SK-N-SH (cell line): ENCODE results near the gene PRF1. TPM values are rescaled to one million over a fixed set of nuclear protein-coding genes. Genes with fewer than 3 reads are reported as not detected.

Experiments used
- CTCF ChIA-PET: fragments of 300-600, 350-600 bp; formaldehyde crosslinking; extraction: SDS; loops from one replicate; lab custom pipeline; 2021; lab: Yijun Ruan, JAX
- POLR2A ChIA-PET: fragments of 350-600 bp; sonication (Branson Sonifier 250); formaldehyde crosslinking; extraction: SDS; loops from one replicate; lab custom pipeline; 2020; ENCODE audit warnings: antibody characterized with exemption, inconsistent platforms; lab: Yijun Ruan, JAX
- DNase-seq: peaks from one replicate; pipeline ENCODE4 v3.0.0; 2012
- H2AFZ ChIP-seq: fragments of 200-600 bp; sonication (generic); 2 replicates; pipeline ENCODE4 v1.8.1; 2016; ENCODE audit warnings: antibody characterized with exemption, mild to moderate bottlenecking, low read depth
- H3F3A ChIP-seq: fragments of 200-600 bp; sonication (generic); replicated peaks from 2 replicates; pipeline ENCODE3; 2016; ENCODE audit warnings: antibody characterized with exemption, mild to moderate bottlenecking; ENCODE audit not compliant: insufficient read depth
- H3K27ac ChIP-seq, 2 experiments: fragments of 200-500 bp in 1 of 2; fragments of 200-600 bp in 1 of 2; sonication (Bioruptor generic) in 1 of 2; sonication (generic), shearing (Covaris generic) in 1 of 2; 2 replicates each; pipeline versions ENCODE4 v1.5.1 to v1.6.1; 2014 to 2016; ENCODE audit warnings: low read depth in 2 of 2, inconsistent platforms in 1 of 2, low read length in 1 of 2, mild to moderate bottlenecking in 1 of 2, mixed read lengths in 1 of 2
- H3K27me3 ChIP-seq: fragments of 200-600 bp; sonication (generic), shearing (Covaris generic); 2 replicates; pipeline ENCODE4 v1.6.1; 2016; ENCODE audit warnings: mixed run types; ENCODE audit not compliant: insufficient read depth
- H3K36me3 ChIP-seq, 2 experiments: fragments of 200-500 bp in 1 of 2; fragments of 200-600 bp in 1 of 2; sonication (Bioruptor generic) in 1 of 2; sonication (generic) in 1 of 2; replicated peaks in 1 of 2; 2 replicates each; pipeline versions ENCODE3 to v1.5.1; 2014 to 2016; ENCODE audit warnings: low read length in 1 of 2, mild to moderate bottlenecking in 1 of 2; ENCODE audit not compliant: insufficient read depth in 2 of 2, control insufficient read depth in 1 of 2
- H3K4me1 ChIP-seq, 2 experiments: fragments of 200-500 bp in 1 of 2; fragments of 200-600 bp in 1 of 2; sonication (Bioruptor generic) in 1 of 2; sonication (generic), shearing (Covaris generic) in 1 of 2; 2 replicates each; pipeline versions ENCODE4 v1.5.1 to v1.6.1; 2014 to 2016; ENCODE audit warnings: low read depth in 1 of 2, low read length in 1 of 2, mixed run types in 1 of 2; ENCODE audit not compliant: insufficient read depth in 2 of 2, control insufficient read depth in 1 of 2
- H3K4me2 ChIP-seq: fragments of 200-600 bp; sonication (generic), shearing (Covaris generic); 2 replicates; pipeline ENCODE4 v1.6.1; 2017; ENCODE audit warnings: mixed run types
- H3K4me3 ChIP-seq, 2 experiments: fragments of 200-500 bp in 1 of 2; fragments of 200-600 bp in 1 of 2; sonication (Bioruptor generic) in 1 of 2; sonication (generic), shearing (Covaris generic) in 1 of 2; 2 replicates each; pipeline versions ENCODE4 v1.5.1 to v1.8.1; 2014 to 2016; ENCODE audit warnings: low read depth in 2 of 2, inconsistent platforms in 1 of 2, low read length in 1 of 2, mild to moderate bottlenecking in 1 of 2, mixed read lengths in 1 of 2, moderate library complexity in 1 of 2
- H3K79me2 ChIP-seq: fragments of 200-600 bp; sonication (generic); 2 replicates; pipeline ENCODE4 v1.8.1; 2017; ENCODE audit warnings: mild to moderate bottlenecking; ENCODE audit not compliant: insufficient read depth
- H3K9ac ChIP-seq: fragments of 200-600 bp; sonication (generic); 2 replicates; pipeline ENCODE4 v1.6.1; 2017; ENCODE audit warnings: mixed run types
- H3K9me2 ChIP-seq: fragments of 200-600 bp; sonication (generic); 2 replicates; pipeline ENCODE4 v1.6.1; 2017; ENCODE audit warnings: mixed run types
- H3K9me3 ChIP-seq: fragments of 200-600 bp; sonication (generic); 2 replicates; pipeline ENCODE4 v1.6.1; 2017; ENCODE audit warnings: mixed run types, mild to moderate bottlenecking, moderate library complexity
- H4K20me1 ChIP-seq: fragments of 200-600 bp; sonication (generic); 2 replicates; pipeline ENCODE4 v1.6.1; 2017; ENCODE audit warnings: mild to moderate bottlenecking, mixed run types; ENCODE audit not compliant: insufficient read depth
- CHD2 ChIP-seq: fragments of 150-350 bp; IDR thresholded peaks from 2 replicates; pipeline ENCODE4 v1.6.1; 2018; ENCODE audit warnings: low read length; ENCODE audit not compliant: partially characterized antibody
- CTCF ChIP-seq: fragments of 200-600 bp; sonication (generic); IDR thresholded peaks from 2 replicates; pipeline ENCODE4 v1.6.1; 2017; ENCODE audit warnings: antibody characterized with exemption, mild to moderate bottlenecking, moderate library complexity
- ELF1 ChIP-seq: IDR thresholded peaks from 2 replicates; pipeline ENCODE4 v1.4.0; 2012
- EZH2phosphoT487 ChIP-seq: fragments of 200-600 bp; sonication (generic); IDR thresholded peaks from 2 replicates; pipeline ENCODE4 v1.6.1; 2017; ENCODE audit warnings: low read depth, mixed run types, mild to moderate bottlenecking, antibody characterized with exemption, moderate library complexity, borderline replicate concordance
- FOSL2 ChIP-seq: IDR thresholded peaks from 2 replicates; pipeline ENCODE4 v1.4.0; 2012; ENCODE audit warnings: low read depth, mild to moderate bottlenecking, moderate library complexity, borderline replicate concordance
- FOXJ3 ChIP-seq: sonication (generic); formaldehyde crosslinking; IDR thresholded peaks from 2 replicates; pipeline ENCODE4 v1.5.1; 2020; ENCODE audit warnings: mild to moderate bottlenecking, missing genetic modification reagents
- FOXM1 ChIP-seq: IDR thresholded peaks from 2 replicates; pipeline ENCODE4 v1.4.0; 2012; ENCODE audit warnings: low read depth, mild to moderate bottlenecking
- GABPA ChIP-seq: IDR thresholded peaks from 2 replicates; pipeline ENCODE4 v1.4.0; 2012; ENCODE audit warnings: low read depth, mild to moderate bottlenecking
- GATA2 ChIP-seq: sonication (generic); formaldehyde crosslinking; IDR thresholded peaks from 2 replicates; pipeline ENCODE4 v1.5.0; 2020; ENCODE audit warnings: mild to moderate bottlenecking, missing genetic modification reagents
- IRF3 ChIP-seq: fragments of 150-350 bp; IDR thresholded peaks from 2 replicates; pipeline ENCODE4 v1.6.1; 2016; ENCODE audit warnings: mild to moderate bottlenecking, low read depth, low read length
- MEF2A ChIP-seq: IDR thresholded peaks from 2 replicates; pipeline ENCODE4 v1.4.0; 2012; ENCODE audit warnings: low read depth, borderline replicate concordance
- MXI1 ChIP-seq: IDR thresholded peaks from 2 replicates; pipeline ENCODE4 v1.6.1; 2012; ENCODE audit warnings: mild to moderate bottlenecking, low read depth, low read length, improper control_type of control experiment
- NFIC ChIP-seq: IDR thresholded peaks from 2 replicates; pipeline ENCODE4 v1.4.0; 2012; ENCODE audit warnings: borderline replicate concordance
- PBX3 ChIP-seq: IDR thresholded peaks from 2 replicates; pipeline ENCODE4; 2012
- POLR2AphosphoS5 ChIP-seq: IDR thresholded peaks from 2 replicates; pipeline ENCODE4 v1.6.1; 2012; ENCODE audit warnings: low read depth, low read length
- SIN3A ChIP-seq: IDR thresholded peaks from 2 replicates; pipeline ENCODE4 v1.6.1; 2012; ENCODE audit warnings: low read depth, mild to moderate bottlenecking, low read length, moderate library complexity, borderline replicate concordance
- TAF1 ChIP-seq: IDR thresholded peaks from 2 replicates; pipeline ENCODE4 v1.6.1; 2012; ENCODE audit warnings: low read depth, mild to moderate bottlenecking, low read length, moderate library complexity, borderline replicate concordance
- TEAD4 ChIP-seq: IDR thresholded peaks from 2 replicates; pipeline ENCODE4 v1.4.0; 2012; ENCODE audit warnings: mild to moderate bottlenecking, borderline replicate concordance; ENCODE audit not compliant: insufficient read depth
- USF1 ChIP-seq: IDR thresholded peaks from 2 replicates; pipeline ENCODE4 v1.4.0; 2012; ENCODE audit warnings: low read depth, borderline replicate concordance
- YY1 ChIP-seq: IDR thresholded peaks from 2 replicates; pipeline ENCODE4 v1.4.0; 2012; ENCODE audit warnings: low read depth, mild to moderate bottlenecking
- WGBS: methylation state at CpG from one replicate; pipeline ENCODE4 v1.1.6; 2017; ENCODE audit warnings: low lambda C conversion rate; 5-methylcytosine and 5-hydroxymethylcytosine counted together
- polyA plus RNA-seq, 3 experiments: library from polyadenylated mRNA; depleted of rRNA; stranded (reverse); fragments of >200 nt; gene quantifications; 2 replicates each; pipeline ENCODE4 v1.2.3, GENCODE V29; 2012

Gene PRF1
- polyA plus RNA-seq, 1 of the 3 experiments (the other 2 are of a cell fraction), result not detected

- no peaks in the 10 kb centered on the region for H3K4me1 ChIP-seq
- POLR2A ChIA-PET, result no interaction called here
- no peaks in the 10 kb centered on the region for H3K27me3 ChIP-seq
- H4K20me1 ChIP-seq, result no peaks in the 10 kb centered on the region
- WGBS, result 60% methylated on average over 4 of the region's 4 CpGs
- H3K9ac ChIP-seq, result no peak overlapping the region
- H3K27ac ChIP-seq, result no peak overlapping the region
- no peak overlapping the region for H3K4me3 ChIP-seq
- H3K36me3 ChIP-seq, result no peaks in the 10 kb centered on the region
- no peak for DNase-seq
- no peaks in the 10 kb centered on the region for H3F3A ChIP-seq
- no peak overlapping the region for H2AFZ ChIP-seq
- CTCF ChIA-PET, result no interaction called here
- TF ChIP-seq YY1, result no peak
- TF ChIP-seq FOXM1, result no peak
- TF ChIP-seq TAF1, result no peak
- TF ChIP-seq MXI1, result no peak
- no peak for TF ChIP-seq FOXJ3
- no peak for TF ChIP-seq TEAD4
- TF ChIP-seq CTCF, result no peak
- no peak for TF ChIP-seq GABPA
- TF ChIP-seq GATA2 (CRISPR knock-in tag), result no peak
- TF ChIP-seq ELF1, result no peak
- no peak for TF ChIP-seq CHD2
- TF ChIP-seq FOSL2, result no peak
- no peak for TF ChIP-seq EZH2phosphoT487
- TF ChIP-seq PBX3, result no peak
- TF ChIP-seq POLR2AphosphoS5, result no peak
- no peak for TF ChIP-seq SIN3A
- no peaks in the 10 kb centered on the region for H3K9me3 ChIP-seq
- no peak overlapping the region for H3K4me2 ChIP-seq
- no peaks in the 10 kb centered on the region for H3K79me2 ChIP-seq
- H3K9me2 ChIP-seq, result no peaks in the 10 kb centered on the region
Observed at GRCh38 chr10:70607936-70608335, 5.4 kb upstream of the PRF1 start.

- Histone ChIP-seq H3K9me2 (no peaks in the 10 kb centered on the region), H3K27ac (no peak overlapping the region), H3K36me3 (no peaks in the 10 kb centered on the region), H3K4me1 (peaks cover 0 to 5% of the 10 kb centered on the region in 2 experiments; a peak in 1 of 4 replicates), H3K4me2 (no peak overlapping the region), H4K20me1 (no peaks in the 10 kb centered on the region), H3K9me3 (no peaks in the 10 kb centered on the region), H3K4me3 (no peak overlapping the region), H2AFZ (no peak overlapping the region), H3K79me2 (no peaks in the 10 kb centered on the region), H3F3A (no peaks in the 10 kb centered on the region), H3K27me3 (no peaks in the 10 kb centered on the region), H3K9ac (no peak overlapping the region)
- DNase-seq, result no peak
- no peak for TF ChIP-seq USF1
- no peak for TF ChIP-seq PBX3
- no peak for TF ChIP-seq IRF3
- TF ChIP-seq MEF2A, result no peak
- TF ChIP-seq FOXJ3, result no peak
- TF ChIP-seq NFIC, result no peak
- TF ChIP-seq SIN3A, result no peak
- WGBS, result 31% methylated on average over 2 of the region's 2 CpGs
- CTCF ChIA-PET, result interaction anchor here (1.5 kb wide), 1 partner anchor 19 kb away, joined by 6 read pairs; no protein-coding TSS in a partner anchor
- POLR2A ChIA-PET, result no interaction called here
Observed at GRCh38 chr10:70605161-70605560, 2.6 kb upstream of the PRF1 start.
